Endometrial microvascular endothelial cells (primary cell): ENCODE data around the gene TEDC1. TPM values are rescaled to one million over a fixed set of nuclear protein-coding genes. Genes with fewer than 3 reads are reported as not detected.

ENCODE experiments used
- in situ Hi-C: cut with HindIII; loops from 2 replicates; pipeline ENCODE4 v1.10.0; 2017; ENCODE audit warnings: low sequenced_read_pairs, low pct_unique_long_range_greater_than_20kb; ENCODE audit errors: inconsistent ontology term
- total RNA-seq: library from RNA; depleted of rRNA; stranded (reverse); fragments of >200 nt; gene quantifications from one replicate; pipeline ENCODE4 v1.2.3, GENCODE V29; 2015; ENCODE audit errors: inconsistent ontology term

TEDC1 gene
- total RNA-seq, 1 donor from 2014 or later, result 24.6 TPM

- in situ Hi-C loops, result no loop called here
Measured at GRCh38 chr14:105547741-105548169, 56.7 kb downstream of the TEDC1 start.

Other genes with a start within 250 kb of the TEDC1 start
- gene BTBD6, start 242.7 kb upstream of the TEDC1 start, total RNA-seq, result 101 TPM
- gene BRF1, start 190.2 kb upstream of the TEDC1 start, total RNA-seq, result 32.7 TPM
- 52.4 TPM for gene PACS2, start 176.5 kb upstream of the TEDC1 start, total RNA-seq
- not detected for gene TEX22, start 92.7 kb upstream of the TEDC1 start, total RNA-seq
- 54.6 TPM for gene MTA1, start 71.4 kb upstream of the TEDC1 start, total RNA-seq
- 262 TPM for gene CRIP2, start 16.4 kb upstream of the TEDC1 start, total RNA-seq
- gene CRIP1, start 4.4 kb upstream of the TEDC1 start, total RNA-seq, result not detected
- 2.9 TPM for gene TMEM121, start 35.3 kb downstream of the TEDC1 start, total RNA-seq